Stomach (tissue), 4 donors: ENCODE data around the gene PTPA.

Experiments
- CTCF ChIP-seq, 7 experiments: fragments of 450-650 bp in 4 of 7; fragments of 200-600 bp in 3 of 7; sonication (generic) in 3 of 7; IDR thresholded peaks; one replicate each; pipeline ENCODE4 v1.5.1; 2016 to 2019; ENCODE audit warnings: antibody characterized with exemption in 7 of 7, control low read depth in 2 of 7, mild to moderate bottlenecking in 1 of 7
- EP300 ChIP-seq: sonication (generic); formaldehyde crosslinking; IDR thresholded peaks from one replicate; pipeline ENCODE4 v1.6.1; 2017; ENCODE audit warnings: antibody characterized with exemption
- POLR2A ChIP-seq, 4 donors: fragments of 450-650 bp; IDR thresholded peaks; one replicate each; pipeline ENCODE4 v1.6.1; 2016; ENCODE audit warnings: antibody characterized with exemption in 4 of 4, control low read depth in 2 of 4, mild to moderate bottlenecking in 1 of 4, moderate library complexity in 1 of 4
- POLR2AphosphoS5 ChIP-seq, 3 donors: sonication (generic); formaldehyde crosslinking; IDR thresholded peaks; one replicate each; pipeline ENCODE4 v1.6.1; 2016; ENCODE audit warnings: antibody characterized with exemption in 3 of 3

DNA sequence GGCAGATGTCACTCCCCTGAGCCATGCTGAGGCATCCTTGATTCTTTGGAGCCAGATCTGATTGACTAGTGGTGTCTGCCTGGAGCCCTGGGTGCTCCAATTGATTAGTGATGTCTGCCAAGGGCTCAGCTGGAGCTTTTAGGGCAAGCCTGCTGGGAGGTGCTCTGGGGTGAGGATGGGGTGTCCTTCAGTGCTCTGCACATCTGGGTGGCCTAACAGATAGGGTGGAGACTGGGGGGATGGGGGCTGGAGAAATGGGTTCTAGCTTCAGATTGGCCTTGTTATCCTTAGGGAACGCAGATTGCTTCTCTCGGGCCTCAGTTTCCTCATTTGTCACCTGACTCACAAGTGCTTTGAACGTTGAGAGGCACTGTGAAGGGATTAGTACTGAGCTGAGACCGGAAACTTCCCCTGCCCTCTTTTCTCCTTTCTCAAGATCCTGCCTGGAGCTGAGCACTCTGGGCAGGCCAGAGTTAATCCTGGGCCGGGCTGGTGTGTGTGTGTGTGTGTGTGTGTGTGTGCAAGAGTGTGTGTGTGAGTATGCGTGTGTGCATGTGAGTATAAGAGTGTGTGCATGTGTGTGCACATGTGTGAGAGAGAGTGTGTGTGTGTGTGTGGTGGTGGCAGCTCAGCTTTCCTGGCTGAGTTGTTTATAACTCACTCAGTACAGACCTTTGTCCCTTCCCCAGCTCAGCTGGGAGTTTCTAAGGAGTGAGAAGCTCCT, 72.4 kb downstream of the PTPA start:
- no peak for TF ChIP-seq POLR2A (IDR thresholded peaks at IDR 0.05)
- no peak for TF ChIP-seq EP300
- no peak for TF ChIP-seq CTCF (IDR thresholded peaks at IDR 0.05)
- no peak for TF ChIP-seq POLR2AphosphoS5 (IDR thresholded peaks at IDR 0.05)
